Neural cell (in vitro differentiated cells): ENCODE measurements around the gene RIPK1. TPM values are rescaled to one million over a fixed set of nuclear protein-coding genes. Genes with fewer than 3 reads are reported as not detected.
"Not testable (repeated sequence)": the region's sequence is repeated elsewhere in the genome, so short reads cannot be mapped to it uniquely, and the experiment has no call there.

Experiments used
- H2AFZ ChIP-seq: fragments of 200-600, 300-800 bp; sonication (generic), shearing (Covaris generic); 2 replicates; pipeline ENCODE4 v1.6.0; 2014; ENCODE audit warnings: low read depth, mild to moderate bottlenecking, antibody characterized with exemption, low read length, moderate library complexity
- H3F3A ChIP-seq: fragments of 200-600 bp; shearing (Covaris generic); 2 replicates; pipeline ENCODE4 v1.6.1; 2016; ENCODE audit warnings: mild to moderate bottlenecking, moderate library complexity, mixed read lengths, antibody characterized with exemption, low read length; ENCODE audit not compliant: insufficient read depth, poor library complexity, severe bottlenecking
- H3K27ac ChIP-seq: fragments of 200-600, 300-800 bp; sonication (generic), shearing (Covaris generic); 2 replicates; pipeline ENCODE4 v1.5.1; 2014; ENCODE audit warnings: mild to moderate bottlenecking, low read length, moderate library complexity
- H3K27me3 ChIP-seq: fragments of 300-800, 200-600 bp; sonication (generic), shearing (Covaris generic); 2 replicates; pipeline ENCODE4 v1.6.0; 2014; ENCODE audit warnings: mild to moderate bottlenecking, low read depth, low read length, moderate library complexity; ENCODE audit not compliant: insufficient read depth
- H3K36me3 ChIP-seq: fragments of 300-800, 200-600 bp; sonication (generic), shearing (Covaris generic); 2 replicates; pipeline ENCODE4 v1.5.1; 2014; ENCODE audit warnings: mild to moderate bottlenecking, antibody characterized with exemption, low read length, moderate library complexity; ENCODE audit not compliant: insufficient read depth
- H3K4me2 ChIP-seq: fragments of 300-800, 200-600 bp; sonication (generic), shearing (Covaris generic); 2 replicates; pipeline ENCODE4 v1.6.0; 2014; ENCODE audit warnings: mild to moderate bottlenecking, low read length
- H3K4me3 ChIP-seq: fragments of 300-800, 200-600 bp; sonication (generic), shearing (Covaris generic); 2 replicates; pipeline ENCODE4 v1.5.1; 2014; ENCODE audit warnings: mild to moderate bottlenecking, low read length, moderate library complexity
- H3K79me2 ChIP-seq: fragments of 200-600 bp; shearing (Covaris generic); replicated peaks from 2 replicates; pipeline ENCODE4 v1.6.0; 2014; ENCODE audit warnings: mild to moderate bottlenecking, low read length, moderate library complexity; ENCODE audit not compliant: insufficient read depth
- H3K9ac ChIP-seq: fragments of 300-800, 200-600 bp; sonication (generic), shearing (Covaris generic); 2 replicates; pipeline ENCODE4 v1.6.1; 2016; ENCODE audit warnings: mild to moderate bottlenecking, low read length, mixed read lengths
- H3K9me2 ChIP-seq: fragments of 200-600 bp; shearing (Covaris generic); 2 replicates; pipeline ENCODE4 v1.6.1; 2016; ENCODE audit warnings: mild to moderate bottlenecking, low read length, mixed read lengths; ENCODE audit not compliant: insufficient read depth
- H3K9me3 ChIP-seq: fragments of 200-600, 300-800 bp; sonication (generic), shearing (Covaris generic); 2 replicates; pipeline ENCODE4 v1.6.1; 2016; ENCODE audit warnings: mild to moderate bottlenecking, mixed run types, low read length, moderate library complexity, mixed read lengths
- H4K20me1 ChIP-seq: fragments of 200-600 bp; shearing (Covaris generic); 2 replicates; pipeline ENCODE4 v1.6.1; 2016; ENCODE audit warnings: mild to moderate bottlenecking, mixed run types; ENCODE audit not compliant: insufficient read depth
- CTCF ChIP-seq: fragments of 450-650 bp; IDR thresholded peaks from 2 replicates; pipeline ENCODE4 v1.5.1; 2014; ENCODE audit warnings: antibody characterized with exemption, mild to moderate bottlenecking, moderate library complexity; ENCODE audit not compliant: poor library complexity, severe bottlenecking
- EP300 ChIP-seq: fragments of 450-650 bp; conservative IDR thresholded peaks from 2 replicates; pipeline ENCODE4 v1.6.1; 2014; ENCODE audit warnings: antibody characterized with exemption, mild to moderate bottlenecking, moderate library complexity; ENCODE audit not compliant: poor library complexity, severe bottlenecking
- EZH2 ChIP-seq: fragments of 200-600, 300-800 bp; shearing (Covaris generic), sonication (generic); IDR thresholded peaks from 2 replicates; pipeline ENCODE4 v1.6.1; 2014; ENCODE audit warnings: antibody characterized with exemption, low read length, borderline replicate concordance, mild to moderate bottlenecking; ENCODE audit not compliant: insufficient read depth, poor library complexity, severe bottlenecking
- MXI1 ChIP-seq: fragments of 450-650 bp; conservative IDR thresholded peaks from 2 replicates; pipeline ENCODE4 v1.6.1; 2014; ENCODE audit warnings: antibody characterized with exemption, mild to moderate bottlenecking; ENCODE audit not compliant: poor library complexity, severe bottlenecking
- POLR2AphosphoS5 ChIP-seq: IDR thresholded peaks from 2 replicates; pipeline ENCODE4 v1.6.1; 2012
- RAD21 ChIP-seq: fragments of 450-650 bp; conservative IDR thresholded peaks from 2 replicates; pipeline ENCODE4 v1.6.1; 2014; ENCODE audit warnings: antibody characterized with exemption, mild to moderate bottlenecking, moderate library complexity
- REST ChIP-seq: IDR thresholded peaks from 2 replicates; pipeline ENCODE4 v1.6.1; 2012; ENCODE audit warnings: borderline replicate concordance
- SMC3 ChIP-seq: fragments of 450-650 bp; conservative IDR thresholded peaks from 2 replicates; pipeline ENCODE4 v1.6.1; 2014; ENCODE audit warnings: antibody characterized with exemption, mild to moderate bottlenecking, moderate library complexity; ENCODE audit not compliant: poor library complexity
- TAF1 ChIP-seq: IDR thresholded peaks from 2 replicates; pipeline ENCODE4 v1.6.1; 2012; ENCODE audit warnings: low read depth
- polyA plus RNA-seq: library from polyadenylated mRNA; depleted of rRNA; stranded (reverse); fragments of >200 nt; gene quantifications from 2 replicates; pipeline ENCODE4 v1.2.3, GENCODE V29; 2014

Gene RIPK1
- polyA plus RNA-seq, 1 donor from 2014 or later, result 8.5 TPM

GRCh38 chr6:3057063-3057770 is 11.1 kb upstream of the RIPK1 start:
- H3F3A ChIP-seq, result no peaks in the 10 kb centered on the region
- H3K79me2 ChIP-seq, result no peaks in the 10 kb centered on the region
- no peak overlapping the region for H2AFZ ChIP-seq
- no peak overlapping the region for H3K4me3 ChIP-seq
- no peaks in the 10 kb centered on the region for H3K9me2 ChIP-seq
- H4K20me1 ChIP-seq, result no peaks in the 10 kb centered on the region
- H3K27me3 ChIP-seq, result peaks cover 4% of the 10 kb centered on the region
- no peaks in the 10 kb centered on the region for H3K9me3 ChIP-seq
- TF ChIP-seq REST, result no peak
- no peak for TF ChIP-seq RAD21
- TF ChIP-seq TAF1, result no peak
- TF ChIP-seq SMC3, result no peak
- TF ChIP-seq EZH2, result no peak
- no peak for TF ChIP-seq POLR2AphosphoS5
- no peak for TF ChIP-seq MXI1
- TF ChIP-seq CTCF, result no peak
- TF ChIP-seq EP300, result no peak
- H3K4me2 ChIP-seq, result no peak overlapping the region
- H3K36me3 ChIP-seq, result no peaks in the 10 kb centered on the region
- H3K9ac ChIP-seq, result no peak overlapping the region
- no peak overlapping the region for H3K27ac ChIP-seq

GRCh38 chr6:3058957-3059356 is 9.3 kb upstream of the RIPK1 start:
- Histone ChIP-seq H3K36me3 (no peaks in the 10 kb centered on the region), H3K4me3 (no peak overlapping the region), H3K79me2 (no peaks in the 10 kb centered on the region), H4K20me1 (no peaks in the 10 kb centered on the region), H2AFZ (no peak overlapping the region), H3K9me3 (no peaks in the 10 kb centered on the region), H3K9me2 (no peaks in the 10 kb centered on the region), H3K27me3 (peaks cover 4% of the 10 kb centered on the region), H3K4me2 (no peak overlapping the region), H3K27ac (no peak overlapping the region), H3F3A (no peaks in the 10 kb centered on the region), H3K9ac (no peak overlapping the region)
- TF ChIP-seq POLR2AphosphoS5 (no peak), CTCF (no peak), MXI1 (no peak), RAD21 (no peak), SMC3 (no peak), TAF1 (no peak), REST (no peak), EZH2 (no peak), EP300 (no peak)

GRCh38 chr6:3060092-3060491 is 8.2 kb upstream of the RIPK1 start:
- not testable (repeated sequence) for H3K27me3 ChIP-seq, H3K4me2 ChIP-seq, H3K9me3 ChIP-seq, H3K9ac ChIP-seq, H4K20me1 ChIP-seq, H3F3A ChIP-seq, H3K36me3 ChIP-seq, H3K9me2 ChIP-seq, H3K27ac ChIP-seq, H3K79me2 ChIP-seq, H3K4me3 ChIP-seq, H2AFZ ChIP-seq
